ENCODE measurements around the gene IGLL1.
A peak's percentile ranks its signal among the peaks of the same experiment; 100 is the strongest.
"Not testable (repeated sequence)": the region's sequence is repeated elsewhere in the genome, so short reads cannot be mapped to it uniquely, and the experiment has no call there.

Gene IGLL1

GRCh38 chr22:23542933-23543332, 37.2 kb downstream of the IGLL1 start:
- no peaks in the 10 kb centered on the region for H3K36me3 ChIP-seq (replicated peaks; ENCODE audit: insufficient read depth, low read length)

GRCh38 chr22:23542391-23542790, 37.7 kb downstream of the IGLL1 start:
- not testable (repeated sequence) for H3K9ac ChIP-seq (ENCODE audit: low read length); DNase-seq; H3K4me3 ChIP-seq (ENCODE audit: low read length); H2AFZ ChIP-seq (ENCODE audit: low read length); H3K9me3 ChIP-seq (replicated peaks; ENCODE audit: insufficient read depth, low read length); H3K27ac ChIP-seq (ENCODE audit: low read length); H4K20me1 ChIP-seq (ENCODE audit: insufficient read depth, low read length); H3K4me2 ChIP-seq (ENCODE audit: low read depth, low read length); H3K36me3 ChIP-seq (replicated peaks; ENCODE audit: insufficient read depth, low read length); H3K4me1 ChIP-seq (ENCODE audit: low read length); H3F3A ChIP-seq (ENCODE audit: insufficient read depth, low read length); H3K9me2 ChIP-seq (replicated peaks; ENCODE audit: insufficient read depth, low read length); H3K27me3 ChIP-seq (replicated peaks; ENCODE audit: insufficient read depth, low read length); H3K79me2 ChIP-seq (ENCODE audit: low read length)

More at GRCh38 chr22:23542933-23543332, 37.2 kb downstream of the IGLL1 start:
- Histone ChIP-seq H3K9ac (ENCODE audit: low read length) (no peak overlapping the region), H3K27me3 (replicated peaks; ENCODE audit: insufficient read depth, low read length) (peaks cover 12% of the 10 kb centered on the region; the same call in 1 of the 2 replicates), H4K20me1 (ENCODE audit: insufficient read depth, low read length) (no peaks in the 10 kb centered on the region), H3K4me1 (ENCODE audit: low read length) (no peaks in the 10 kb centered on the region), H2AFZ (ENCODE audit: low read length) (no peak overlapping the region), H3K9me3 (replicated peaks; ENCODE audit: insufficient read depth, low read length) (no peaks in the 10 kb centered on the region), H3K79me2 (ENCODE audit: low read length) (no peaks in the 10 kb centered on the region), H3K27ac (ENCODE audit: low read length) (no peak overlapping the region), H3K4me2 (ENCODE audit: low read depth, low read length) (no peak overlapping the region), H3K4me3 (ENCODE audit: low read length) (no peak overlapping the region), H3K9me2 (replicated peaks; ENCODE audit: insufficient read depth, low read length) (no peaks in the 10 kb centered on the region), H3F3A (ENCODE audit: insufficient read depth, low read length) (no peaks in the 10 kb centered on the region)
- TF ChIP-seq CTCF (IDR thresholded peaks at IDR 0.05; ENCODE audit: low read length) (no peak), EZH2 (optimal IDR thresholded peaks at IDR 0.05; ENCODE audit: low read depth, low read length) (no peak), EZH2phosphoT487 (IDR thresholded peaks at IDR 0.05; ENCODE audit: low read length) (no peak)
- DNase-seq, result no peak

- H3K4me1 ChIP-seq (ENCODE audit: low read length); H3K9ac ChIP-seq (ENCODE audit: low read length); H3K36me3 ChIP-seq (replicated peaks; ENCODE audit: insufficient read depth, low read length); H3K4me2 ChIP-seq (ENCODE audit: low read depth, low read length); H3K27ac ChIP-seq (ENCODE audit: low read length); H3K9me3 ChIP-seq (replicated peaks; ENCODE audit: insufficient read depth, low read length); H4K20me1 ChIP-seq (ENCODE audit: insufficient read depth, low read length); H3K79me2 ChIP-seq (ENCODE audit: low read length); H3K9me2 ChIP-seq (replicated peaks; ENCODE audit: insufficient read depth, low read length); H3K27me3 ChIP-seq (replicated peaks; ENCODE audit: insufficient read depth, low read length); H2AFZ ChIP-seq (ENCODE audit: low read length); H3F3A ChIP-seq (ENCODE audit: insufficient read depth, low read length); H3K4me3 ChIP-seq (ENCODE audit: low read length): not testable (repeated sequence)
- DNase-seq, result peak; percentile 18
- TF ChIP-seq CTCF (IDR thresholded peaks at IDR 0.05; ENCODE audit: low read length), result peak; percentile 42
These were observed 38.2 kb downstream of the IGLL1 start for GRCh38 chr22:23541849-23542281.

- not testable (repeated sequence) for H3K9me2 ChIP-seq (replicated peaks; ENCODE audit: insufficient read depth, low read length); H3F3A ChIP-seq (ENCODE audit: insufficient read depth, low read length); DNase-seq; H3K36me3 ChIP-seq (replicated peaks; ENCODE audit: insufficient read depth, low read length); H3K4me1 ChIP-seq (ENCODE audit: low read length); H3K27me3 ChIP-seq (replicated peaks; ENCODE audit: insufficient read depth, low read length); H3K4me3 ChIP-seq (ENCODE audit: low read length); H2AFZ ChIP-seq (ENCODE audit: low read length); H3K27ac ChIP-seq (ENCODE audit: low read length); H4K20me1 ChIP-seq (ENCODE audit: insufficient read depth, low read length); H3K9ac ChIP-seq (ENCODE audit: low read length); H3K9me3 ChIP-seq (replicated peaks; ENCODE audit: insufficient read depth, low read length); H3K79me2 ChIP-seq (ENCODE audit: low read length); H3K4me2 ChIP-seq (ENCODE audit: low read depth, low read length)
These were observed 39.3 kb downstream of the IGLL1 start for GRCh38 chr22:23540837-23541236.

GRCh38 chr22:23539839-23540198, 40.3 kb downstream of the IGLL1 start:
- H3K9me2 ChIP-seq (replicated peaks; ENCODE audit: insufficient read depth, low read length); H3K4me2 ChIP-seq (ENCODE audit: low read depth, low read length); H3K9ac ChIP-seq (ENCODE audit: low read length); H3K27me3 ChIP-seq (replicated peaks; ENCODE audit: insufficient read depth, low read length); H3K36me3 ChIP-seq (replicated peaks; ENCODE audit: insufficient read depth, low read length); H3K27ac ChIP-seq (ENCODE audit: low read length); H3K4me3 ChIP-seq (ENCODE audit: low read length); DNase-seq; H3K9me3 ChIP-seq (replicated peaks; ENCODE audit: insufficient read depth, low read length); H3K79me2 ChIP-seq (ENCODE audit: low read length); H3K4me1 ChIP-seq (ENCODE audit: low read length); H3F3A ChIP-seq (ENCODE audit: insufficient read depth, low read length); H4K20me1 ChIP-seq (ENCODE audit: insufficient read depth, low read length): not testable (repeated sequence)
- H2AFZ ChIP-seq (ENCODE audit: low read length), result peak overlapping the region; percentile 71; the same call in 1 of the 2 replicates
